Inferior parietal cortex (tissue), 1 donor: ENCODE data around the gene AJAP1.

ENCODE experiments used
- DNase-seq: peaks from one replicate; pipeline ENCODE4 v3.0.0-alpha.2; 2016; ENCODE audit errors: extremely low spot score

AJAP1 gene

DNA sequence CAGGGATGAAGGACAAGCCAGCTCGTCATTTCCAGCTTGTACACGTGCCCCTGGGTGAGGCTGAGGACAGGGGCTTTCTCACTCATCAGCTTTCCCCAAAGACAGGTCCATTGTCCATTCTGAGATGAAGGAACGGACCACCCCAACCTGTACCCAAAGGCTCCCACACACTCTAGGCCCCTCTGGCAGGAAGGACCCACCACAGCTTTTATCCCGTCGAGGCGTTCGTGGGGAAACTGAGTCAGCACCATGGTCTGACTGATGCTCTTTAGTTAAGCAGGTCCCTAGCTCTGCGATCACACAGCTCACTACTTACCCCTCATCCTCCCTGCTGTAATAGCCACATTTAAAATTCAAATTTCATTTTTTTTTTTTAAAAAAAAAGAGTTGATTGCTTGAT, 117.3 kb downstream of the AJAP1 start:
- no peak for DNase-seq

DNA sequence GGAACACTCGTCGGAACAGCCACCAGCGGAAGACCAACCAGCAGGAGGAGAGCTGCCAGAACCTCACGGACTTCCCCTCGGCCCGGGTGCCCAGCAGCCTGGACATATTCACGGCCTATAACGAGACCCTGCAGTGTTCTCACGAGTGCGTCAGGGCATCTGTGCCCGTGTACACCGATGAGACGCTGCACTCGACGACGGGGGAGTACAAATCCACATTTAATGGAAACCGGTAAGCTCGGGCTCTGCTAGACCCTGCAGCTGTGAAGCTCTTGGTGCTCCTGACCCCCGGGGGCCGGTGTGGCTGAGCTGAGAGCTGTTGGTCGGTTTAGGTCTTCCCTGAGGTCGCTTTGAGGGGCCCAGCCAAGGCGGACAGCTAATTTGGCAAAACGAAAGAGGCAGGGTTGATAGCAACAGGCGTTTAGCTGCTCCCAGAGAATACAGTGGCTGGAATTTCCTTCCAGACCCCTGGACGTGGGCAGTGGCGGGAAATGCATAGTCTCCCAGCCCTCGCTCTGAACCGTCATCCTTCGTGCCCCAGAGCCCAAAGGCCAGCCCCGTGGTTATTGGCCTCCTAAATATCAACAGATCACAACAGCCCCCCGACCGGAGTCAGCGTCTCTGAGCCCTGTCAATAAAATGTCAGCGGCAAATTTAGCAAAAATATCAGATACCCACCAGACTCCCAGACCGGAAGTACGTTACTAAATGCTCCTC, 118.0 kb downstream of the AJAP1 start:
- no peak for DNase-seq

DNA sequence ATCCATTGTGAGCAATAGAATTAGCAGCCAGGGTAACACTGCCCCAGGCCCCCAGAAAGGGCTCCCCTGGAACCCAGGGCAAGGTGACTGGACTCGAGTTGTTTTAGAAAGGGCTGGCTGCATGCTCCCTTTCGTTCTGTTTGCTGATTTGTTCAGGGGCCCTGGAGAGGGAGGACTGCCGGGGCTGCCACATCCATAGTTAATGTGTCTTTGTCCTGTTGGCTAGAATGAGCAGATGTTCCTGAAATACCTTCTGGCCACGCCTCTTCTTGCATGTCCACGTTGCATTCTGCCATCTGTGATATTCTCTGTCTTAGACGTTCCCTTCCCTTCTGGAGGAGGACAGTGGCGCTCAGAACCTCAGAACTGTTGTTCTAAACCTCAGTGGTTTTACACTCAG, 118.8 kb downstream of the AJAP1 start:
- no peak for DNase-seq

DNA sequence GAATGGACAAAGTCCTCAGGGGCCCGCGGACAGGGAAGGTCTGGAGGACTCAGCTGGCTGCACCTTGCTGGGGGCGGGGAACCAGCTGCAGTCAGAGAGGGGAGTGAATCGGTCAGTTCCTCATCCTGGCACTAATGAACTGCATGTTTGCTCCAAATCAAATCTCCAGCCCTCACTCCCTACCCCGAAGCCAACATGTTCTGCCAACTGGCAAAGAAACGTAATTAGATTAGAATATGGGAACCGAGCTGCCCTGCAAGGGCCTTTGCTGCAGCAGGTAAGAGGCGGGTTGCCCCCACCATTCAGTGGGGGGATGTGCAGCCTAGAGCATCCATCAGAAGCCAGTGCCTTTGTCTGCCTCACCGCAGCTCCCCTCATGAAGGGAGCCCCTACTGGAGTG, 121.1 kb downstream of the AJAP1 start:
- DNase-seq = no peak

DNA sequence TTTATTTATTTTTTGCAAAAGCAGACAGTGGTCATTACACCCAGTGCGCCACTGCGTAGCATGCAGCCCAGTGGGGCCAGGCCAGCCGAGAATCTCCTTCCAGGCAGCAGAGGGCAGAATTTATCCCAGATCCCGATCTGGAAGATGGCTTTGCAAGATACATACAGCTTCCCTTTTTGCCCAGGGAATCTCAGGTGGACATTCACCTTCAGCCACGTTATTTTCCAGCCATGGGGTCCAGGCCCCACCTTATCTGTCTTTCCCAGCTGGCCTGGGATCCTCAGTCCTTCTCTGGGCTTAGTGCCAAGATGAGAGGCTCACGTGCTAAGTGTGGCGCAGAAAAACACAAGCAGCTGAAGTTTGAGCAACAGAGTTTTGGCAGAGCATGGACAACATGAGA, 123.6 kb downstream of the AJAP1 start:
- DNase-seq = peak; percentile 66

DNA sequence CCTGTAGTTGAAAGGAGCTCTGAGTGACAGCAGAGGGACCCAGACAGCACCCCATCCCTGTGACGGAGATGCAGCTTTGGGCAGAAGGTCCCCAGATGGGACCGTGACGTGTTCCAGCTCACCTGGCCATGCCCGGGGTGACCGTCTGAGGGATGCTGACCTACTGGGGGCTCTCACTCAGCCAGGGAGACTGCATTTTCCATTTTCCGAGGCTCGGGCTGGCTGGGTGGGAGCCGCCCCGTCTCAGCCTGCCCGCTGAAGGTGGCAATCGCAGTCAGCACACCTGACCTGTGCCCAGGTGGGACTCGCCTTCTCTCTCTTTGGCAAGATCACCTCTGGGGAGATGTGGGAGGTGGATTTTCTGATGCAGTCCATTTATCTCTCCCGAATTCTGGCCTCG, 127.2 kb downstream of the AJAP1 start:
- DNase-seq = no peak

DNA sequence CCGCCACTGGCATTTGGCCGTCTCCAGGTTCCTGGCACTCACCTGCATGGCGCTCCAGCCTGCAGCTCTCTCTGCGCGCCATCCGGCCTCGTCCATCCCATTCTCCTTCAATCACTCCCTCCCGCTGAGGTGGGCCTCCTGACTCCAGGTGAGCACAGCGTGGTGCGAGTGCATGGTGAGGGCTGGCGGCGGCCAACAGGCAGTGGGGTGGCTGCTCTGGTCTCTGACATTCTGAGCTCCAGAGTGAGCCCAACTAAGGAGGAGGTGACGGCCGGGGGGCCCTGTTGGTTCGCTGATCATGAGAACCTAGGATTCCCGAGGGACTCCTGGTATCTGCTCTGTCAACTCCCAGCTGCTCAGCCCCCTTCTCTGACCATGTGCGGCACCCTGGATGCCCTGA, 130.4 kb downstream of the AJAP1 start:
- DNase-seq = no peak

DNA sequence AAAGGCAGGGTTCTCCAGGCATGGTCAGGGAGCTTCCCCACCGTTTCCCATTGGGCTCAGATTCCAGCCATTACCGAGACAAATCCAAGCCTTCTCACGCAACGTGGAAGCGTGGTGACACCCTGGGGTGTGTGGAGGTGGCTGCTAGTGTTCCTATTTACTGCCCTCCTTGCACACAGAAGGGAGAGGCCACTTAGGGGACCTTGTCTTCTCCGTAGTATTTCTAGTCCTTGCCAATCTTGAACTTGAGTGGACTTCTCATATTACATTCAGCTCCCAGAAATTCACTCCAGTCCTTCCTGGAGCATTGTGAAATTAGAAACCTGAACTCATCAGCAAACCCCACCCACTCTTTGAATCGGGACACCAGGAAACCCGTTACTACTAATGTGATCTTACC, 131.6 kb downstream of the AJAP1 start:
- DNase-seq = no peak

DNA sequence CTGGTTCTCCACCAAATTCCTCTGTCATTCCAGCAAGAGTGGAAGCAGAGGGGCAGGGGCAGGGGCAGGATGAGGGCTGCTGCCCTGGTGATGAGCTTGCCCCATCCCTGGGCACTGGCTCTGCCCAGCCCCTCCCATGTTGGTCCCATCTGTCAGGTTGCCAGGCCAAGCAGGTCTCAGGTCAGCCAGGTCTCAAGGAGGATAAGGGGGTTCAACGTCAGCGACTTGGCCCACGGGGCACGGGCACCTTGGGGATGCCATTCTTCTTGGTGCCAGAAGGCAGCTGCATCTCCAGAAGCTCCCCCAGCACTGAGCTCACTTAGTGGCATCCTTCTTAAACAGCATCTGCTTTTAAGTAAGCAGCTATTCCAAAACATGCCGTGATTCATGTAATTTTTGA, 133.1 kb downstream of the AJAP1 start:
- no peak for DNase-seq

DNA sequence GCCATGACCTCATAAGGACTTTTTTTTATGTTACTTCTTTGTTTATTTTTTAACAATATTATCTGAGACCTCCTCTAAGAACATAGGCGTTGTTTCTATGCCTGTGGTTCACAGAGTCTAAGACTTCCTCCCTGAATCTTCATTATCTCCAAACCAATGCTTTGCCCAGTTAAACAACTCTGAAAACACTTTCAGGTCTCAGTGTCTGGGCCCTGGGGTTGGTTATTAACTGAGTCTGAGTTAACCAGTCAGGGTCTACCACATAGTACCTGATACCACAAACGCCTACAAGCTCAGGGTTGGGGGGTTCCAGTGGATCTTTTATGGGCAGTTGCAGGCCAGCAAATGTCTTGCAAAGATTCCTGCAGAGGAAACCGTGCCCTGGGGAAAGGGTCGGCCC, 138.2 kb downstream of the AJAP1 start:
- DNase-seq = no peak

DNA sequence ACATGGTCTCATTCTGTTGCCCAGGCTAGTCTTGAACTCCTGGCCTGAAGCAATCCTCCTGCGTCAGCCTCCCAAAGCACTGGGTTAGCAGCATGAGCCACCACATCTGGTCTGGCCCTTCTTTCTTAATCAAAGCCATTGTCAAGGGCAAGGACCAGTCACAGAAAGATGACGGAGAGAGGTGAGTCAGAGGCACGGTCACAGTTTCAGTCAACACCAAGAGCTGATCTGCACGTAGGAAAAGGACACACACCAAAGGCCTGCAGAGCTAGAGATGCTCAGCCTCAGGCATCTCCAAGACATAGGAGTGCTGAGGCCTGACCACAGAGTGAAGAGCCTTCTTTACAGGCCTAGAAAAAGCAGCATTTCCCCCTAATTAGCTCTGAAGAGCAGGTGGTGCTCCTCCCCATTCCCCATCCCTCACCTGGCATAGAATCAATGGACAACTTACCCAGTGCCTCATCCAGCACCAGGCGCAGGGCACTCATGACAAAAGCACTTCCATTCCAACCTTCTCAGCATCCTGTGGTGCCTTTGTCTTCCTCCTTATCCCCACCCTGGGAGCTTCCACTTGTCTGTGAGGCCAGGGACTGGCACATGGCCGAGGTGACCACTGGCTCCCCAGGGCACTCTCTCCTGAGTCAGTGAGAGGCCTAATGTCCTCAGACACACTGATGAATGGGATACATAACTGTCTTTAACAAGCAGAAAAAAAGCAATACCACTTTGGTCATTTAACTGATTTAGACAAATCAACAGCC, 139.8 kb downstream of the AJAP1 start:
- DNase-seq = no peak

DNA sequence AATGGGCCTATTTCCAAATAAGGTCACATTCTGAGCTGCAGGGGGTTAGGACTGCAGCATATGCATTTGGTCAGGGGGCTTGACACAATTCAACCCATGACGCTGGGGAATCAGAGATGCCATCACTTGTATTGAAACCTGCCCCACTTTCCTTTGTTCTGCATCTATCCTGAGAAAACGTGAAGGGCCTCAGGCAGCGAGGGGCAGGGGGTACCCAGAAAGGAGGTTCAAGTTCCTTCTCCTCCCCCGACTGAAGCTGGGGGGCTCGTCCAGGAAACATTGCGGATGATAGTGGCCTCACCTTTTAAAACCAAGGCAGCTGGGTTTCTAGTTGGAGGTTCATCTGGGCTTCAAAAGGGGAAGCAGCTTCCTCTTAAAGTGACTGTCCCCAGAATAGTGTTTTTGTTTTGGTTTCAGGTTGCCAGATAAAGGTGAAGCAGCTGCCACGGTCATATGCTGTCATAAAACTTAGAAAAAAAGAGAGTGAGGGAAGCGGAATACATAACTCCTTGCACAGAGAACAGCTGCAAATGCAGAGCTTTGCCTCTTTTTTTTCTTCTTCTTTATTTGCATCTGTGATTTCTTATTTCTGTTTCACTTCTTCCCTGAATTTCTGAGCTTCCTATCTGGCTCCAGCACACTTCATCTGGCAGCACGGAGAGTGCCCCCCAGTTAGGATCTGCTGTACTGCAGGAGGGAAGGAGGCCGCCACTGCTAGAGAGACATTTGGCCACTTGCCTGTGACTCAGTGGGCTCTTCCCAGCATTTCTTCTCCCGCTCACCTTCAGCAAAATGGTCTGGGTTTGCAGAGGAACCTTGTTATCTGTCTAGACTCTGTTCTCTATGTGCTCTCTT, 142.0 kb downstream of the AJAP1 start:
- no peak for DNase-seq

DNA sequence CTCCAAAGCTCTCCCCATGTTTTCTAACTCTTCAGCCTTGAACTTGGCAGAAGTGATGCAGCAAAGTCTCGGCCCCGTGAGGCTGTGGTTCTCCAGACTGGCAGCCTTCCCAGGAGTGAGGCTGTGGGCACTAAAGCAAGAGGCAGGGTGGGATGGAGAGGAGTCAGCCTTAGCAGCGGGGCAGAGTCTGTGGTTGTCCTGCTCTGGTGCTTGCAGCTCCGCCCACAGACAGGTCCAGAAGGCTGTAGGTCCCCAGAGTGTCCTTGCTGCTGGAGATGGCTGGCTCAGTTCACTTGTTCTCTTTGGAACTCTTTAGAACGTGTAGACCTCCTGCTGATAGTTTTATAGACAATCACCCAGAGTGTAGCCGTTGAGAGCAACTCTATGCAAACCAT, 142.6 kb downstream of the AJAP1 start:
- DNase-seq = no peak

DNA sequence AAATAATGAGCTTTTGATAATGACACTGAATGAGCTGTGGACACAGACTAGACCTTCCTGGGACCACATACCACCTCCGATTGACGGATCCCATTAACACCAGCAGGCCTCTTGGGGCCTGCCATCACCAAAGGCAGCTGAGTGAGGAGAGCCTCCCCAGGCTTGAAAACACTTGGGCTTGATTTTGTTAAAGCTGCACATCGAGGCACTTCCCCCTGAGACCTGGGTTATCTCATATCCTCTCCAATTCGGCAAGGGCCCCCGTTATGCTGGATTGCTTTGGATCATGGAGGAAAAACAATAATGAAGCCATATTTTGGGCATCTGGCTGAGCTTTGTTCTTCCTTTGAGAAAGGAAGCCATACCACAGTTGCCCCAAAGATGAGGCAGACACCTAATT, 143.0 kb downstream of the AJAP1 start:
- DNase-seq = no peak

DNA sequence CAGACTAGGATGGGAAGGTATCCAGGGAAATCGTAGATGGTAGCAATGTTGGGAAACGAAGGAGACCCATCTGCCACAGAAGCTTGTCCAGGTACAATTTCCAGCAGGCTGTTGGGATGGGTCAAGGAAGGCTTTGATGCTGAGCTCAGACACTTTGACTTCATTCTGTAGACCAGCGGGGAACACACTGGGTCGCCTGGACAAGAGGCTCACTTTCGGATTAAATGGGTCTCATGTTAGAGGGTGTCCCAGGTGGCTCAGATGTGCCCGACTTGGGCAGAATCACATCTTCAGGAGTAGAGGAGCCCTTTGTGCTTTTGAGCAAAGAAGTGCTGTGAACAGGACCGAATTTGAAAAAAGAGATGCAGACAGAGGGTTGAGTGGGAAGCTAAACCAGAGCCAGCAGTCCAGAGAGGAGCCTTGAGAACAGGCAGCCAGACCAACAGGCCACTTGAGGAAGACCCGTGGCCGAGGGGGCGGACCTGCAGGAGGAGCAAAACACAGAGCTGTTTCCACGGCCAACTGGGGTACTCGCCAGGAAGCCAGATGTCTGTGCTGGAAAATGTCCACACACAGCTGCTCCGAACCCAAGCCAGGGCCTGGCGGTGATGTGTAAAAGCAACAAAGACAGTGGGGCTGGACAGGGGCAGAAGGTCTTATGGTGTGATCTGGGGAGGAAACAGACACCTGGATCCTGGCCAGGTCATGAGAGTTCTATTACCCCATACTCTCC, 146.9 kb downstream of the AJAP1 start:
- peak; percentile 55 for DNase-seq

DNA sequence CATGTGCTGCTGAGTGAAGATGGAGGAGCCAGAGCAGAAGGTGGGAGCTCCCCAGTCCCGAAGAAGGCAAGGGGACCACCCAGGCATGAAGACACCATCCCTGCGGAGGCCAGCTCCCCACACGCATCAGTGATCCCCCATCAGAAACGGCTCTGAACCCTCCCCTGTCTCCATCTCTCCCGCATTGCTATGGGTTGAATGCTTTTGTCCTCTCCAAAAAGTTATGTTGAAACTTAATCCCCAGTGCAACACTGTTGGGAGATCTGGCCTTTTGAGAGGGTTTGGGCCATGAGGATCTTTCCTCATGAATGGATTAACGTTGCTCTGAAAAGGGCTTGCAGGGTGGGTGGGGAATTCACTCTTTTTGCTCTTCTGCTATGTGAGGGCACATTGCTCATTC, 147.6 kb downstream of the AJAP1 start:
- DNase-seq = no peak

DNA sequence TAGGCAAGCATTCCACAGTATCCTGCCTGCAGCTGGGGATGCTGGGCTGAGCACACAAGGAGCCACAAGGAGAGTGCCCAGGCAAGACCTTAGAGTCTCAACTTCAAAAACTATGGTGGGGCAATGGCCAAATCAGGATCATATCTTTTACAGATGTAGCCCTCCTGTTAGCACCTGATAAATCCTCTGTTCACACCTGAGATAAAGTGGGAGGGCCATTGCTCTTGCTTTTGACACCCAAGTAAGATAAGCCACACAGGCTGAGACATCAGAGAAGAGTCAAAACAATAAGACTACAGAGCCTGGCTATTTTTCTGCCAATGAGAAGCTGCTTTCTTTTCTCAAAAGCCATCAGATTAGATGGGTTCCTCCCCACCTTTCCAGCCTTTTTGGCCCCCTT, 148.9 kb downstream of the AJAP1 start:
- no peak for DNase-seq

DNA sequence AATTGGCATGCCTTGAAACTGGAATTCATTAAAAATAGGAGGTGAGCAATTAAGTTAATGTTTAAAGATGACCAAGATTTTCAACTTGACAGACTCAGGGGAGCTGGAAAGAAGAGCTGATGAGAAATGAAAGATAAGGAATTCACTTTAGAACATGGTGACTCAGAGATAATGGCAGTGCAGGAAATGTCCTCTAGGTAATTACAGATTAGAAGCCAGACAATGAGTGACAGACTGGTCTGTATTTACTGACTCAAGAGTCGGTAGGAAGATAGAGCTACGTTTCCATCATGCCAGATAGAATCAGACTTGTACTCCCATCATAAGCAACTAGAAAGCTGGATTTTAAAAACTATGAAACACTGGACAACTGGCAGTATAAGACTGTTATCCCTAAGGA, 151.6 kb downstream of the AJAP1 start:
- DNase-seq = no peak

DNA sequence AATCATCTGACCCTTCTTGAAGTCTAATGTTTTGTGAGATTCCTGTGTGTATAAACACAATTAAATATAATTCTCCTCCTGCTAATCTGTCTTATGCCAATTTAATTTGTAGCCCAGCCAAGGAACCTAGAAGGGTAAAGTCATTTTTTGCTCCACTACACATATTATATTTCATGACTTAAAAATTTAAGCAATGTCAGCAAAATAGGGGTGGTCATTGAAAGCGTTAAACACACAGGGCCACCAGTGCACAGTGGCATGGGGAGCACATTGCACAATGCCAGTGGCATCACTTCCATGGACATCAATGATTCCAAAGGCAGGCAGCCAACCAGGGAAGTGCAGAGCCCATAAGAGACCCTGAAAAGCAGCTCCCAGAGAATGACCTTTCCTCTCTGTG, 166.1 kb downstream of the AJAP1 start:
- no peak for DNase-seq

DNA sequence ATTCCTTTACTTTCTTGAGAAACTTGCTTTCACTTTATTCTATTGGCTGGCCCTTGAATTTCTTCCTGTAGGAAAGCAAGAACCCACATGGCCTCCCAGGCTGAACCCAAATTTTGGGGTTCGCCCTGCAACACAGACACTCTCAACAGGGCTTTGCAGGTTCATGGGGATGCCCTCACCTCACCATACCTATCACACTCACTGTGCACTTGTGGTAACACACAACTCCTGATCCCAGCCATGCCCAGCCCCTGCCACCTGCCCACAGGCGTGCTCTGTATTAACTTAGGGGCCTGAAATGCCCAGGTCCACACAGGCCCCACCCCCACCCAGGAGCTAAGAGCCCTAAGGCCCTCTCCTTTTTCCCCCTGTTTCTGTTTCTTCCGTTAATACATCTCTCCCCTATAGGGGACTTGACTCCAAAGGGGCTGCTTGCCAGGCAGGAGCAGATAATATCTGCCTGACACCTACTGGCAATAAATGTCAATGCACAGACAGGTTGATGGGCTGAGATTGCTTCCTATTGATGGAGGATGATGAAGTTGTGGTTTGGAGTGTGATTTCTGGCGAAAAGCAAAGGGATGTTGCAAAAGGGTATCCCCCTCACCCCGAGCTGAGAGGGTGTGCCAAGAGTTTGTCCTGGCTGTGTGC, 171.5 kb downstream of the AJAP1 start:
- DNase-seq = peak; percentile 46

DNA sequence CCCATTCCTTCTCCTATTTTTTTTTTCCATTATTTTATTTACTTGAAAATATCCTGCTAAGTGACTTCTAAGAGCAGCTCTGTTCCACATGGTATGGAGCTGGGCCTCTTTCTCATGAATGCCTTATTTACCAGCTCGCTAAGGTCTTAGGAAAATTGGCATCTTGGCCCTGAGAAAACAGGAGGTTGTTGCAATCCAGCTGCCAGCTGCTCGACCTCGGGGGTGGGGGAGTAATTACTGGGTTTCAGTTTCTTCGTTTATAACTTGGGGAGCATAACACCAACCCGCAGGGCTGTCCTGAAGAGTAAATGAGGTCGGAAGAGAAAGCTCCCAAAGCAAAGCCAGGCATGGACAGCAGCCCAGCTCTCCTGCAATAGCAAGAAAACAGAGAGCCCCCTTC, 176.3 kb downstream of the AJAP1 start:
- no peak for DNase-seq
